GM15510 (cell line): ENCODE data around the gene SPATA2.

Experiments
- POLR2A ChIP-seq: IDR thresholded peaks from 3 replicates; pipeline ENCODE4 v1.6.1; 2011; ENCODE audit warnings: borderline replicate concordance; ENCODE audit not compliant: insufficient read length; ENCODE audit errors: extremely low read depth

SPATA2 gene

DNA sequence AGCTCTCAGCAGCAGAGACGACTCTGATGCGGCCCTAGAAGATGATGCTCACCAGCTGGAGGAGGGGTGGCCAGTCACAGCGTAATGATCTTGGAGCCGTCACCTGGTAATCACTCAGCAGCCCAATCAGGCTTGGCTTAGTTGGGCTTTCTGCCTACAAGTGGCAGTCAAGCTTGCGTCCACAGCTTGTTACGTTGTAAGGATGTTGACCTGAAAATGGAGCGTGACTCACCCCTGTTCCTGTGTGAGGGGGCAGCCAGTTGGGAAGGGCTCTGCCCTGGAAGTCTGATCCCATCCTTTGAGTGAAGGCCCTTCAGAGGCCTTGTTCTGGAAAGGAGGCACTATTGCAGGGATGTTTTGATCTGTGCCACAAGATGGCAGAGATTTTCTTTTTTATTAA, 49.8 kb downstream of the SPATA2 start:
- TF ChIP-seq POLR2A: no peak

DNA sequence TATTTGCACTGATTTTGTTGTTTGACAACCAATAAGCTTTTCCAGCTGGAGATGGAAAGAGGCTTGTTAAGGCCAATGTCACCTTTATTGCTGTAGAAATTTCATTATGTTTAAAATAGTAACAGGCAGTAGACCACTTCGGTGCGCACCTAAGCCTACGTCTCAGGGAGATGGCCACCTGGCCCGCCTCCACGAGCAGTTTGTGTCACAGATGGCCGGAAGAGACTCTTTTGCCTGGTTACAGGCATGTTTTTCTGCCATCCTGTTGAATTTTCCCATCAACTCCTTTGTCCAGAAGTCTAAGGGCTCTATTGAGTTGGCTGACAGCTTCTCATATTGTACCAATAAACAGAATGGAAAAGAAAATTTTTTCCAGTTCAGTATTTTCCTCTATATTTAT, 51.7 kb downstream of the SPATA2 start:
- no peak for TF ChIP-seq POLR2A

DNA sequence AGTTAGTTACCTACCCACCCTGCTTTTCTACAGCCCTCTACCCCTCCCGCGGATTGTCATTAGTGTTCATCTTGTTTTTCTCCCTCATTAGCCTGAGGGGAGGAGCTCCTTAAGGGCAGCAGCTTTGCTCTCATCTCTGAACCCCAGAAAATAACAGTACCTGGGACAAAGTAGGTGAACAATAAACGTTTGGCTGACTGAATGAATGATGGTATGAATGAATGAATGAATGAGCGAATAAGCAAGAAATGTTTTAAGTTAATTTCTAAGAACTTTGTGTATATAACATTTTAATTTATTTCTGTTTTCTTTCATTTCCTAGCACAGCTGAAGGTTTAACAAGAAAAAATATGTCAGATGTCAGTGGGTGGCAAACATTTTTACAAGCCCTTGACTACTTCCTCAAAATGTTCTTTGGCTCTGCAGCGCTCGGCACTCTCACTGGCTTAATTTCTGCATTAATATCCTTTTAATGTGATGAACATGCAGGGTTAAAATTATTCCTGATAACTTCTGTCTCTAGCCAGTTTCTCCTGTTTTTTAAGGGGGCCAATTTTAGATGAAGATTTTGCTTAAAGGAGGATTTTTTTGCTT, 52.6 kb downstream of the SPATA2 start:
- no peak for TF ChIP-seq POLR2A

DNA sequence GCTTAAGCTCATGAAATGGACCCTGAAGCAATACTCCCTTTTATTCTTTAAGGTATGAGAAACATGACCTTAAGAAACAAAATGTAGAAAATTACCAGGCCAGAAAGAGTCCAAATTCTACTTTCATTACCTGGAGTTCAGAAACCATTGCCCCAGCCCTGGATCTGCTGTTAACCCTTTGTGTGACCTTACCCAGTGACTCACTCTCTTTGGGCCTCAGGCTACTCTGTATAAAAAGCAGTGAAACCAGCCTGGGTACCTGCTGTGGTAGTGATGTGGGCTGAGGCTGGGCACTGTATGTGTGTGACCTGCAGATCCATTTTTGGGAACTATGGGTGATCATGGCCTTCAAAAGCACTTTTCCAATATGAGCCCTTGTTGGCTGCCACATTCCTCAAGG, 55.5 kb downstream of the SPATA2 start:
- no peak for TF ChIP-seq POLR2A

DNA sequence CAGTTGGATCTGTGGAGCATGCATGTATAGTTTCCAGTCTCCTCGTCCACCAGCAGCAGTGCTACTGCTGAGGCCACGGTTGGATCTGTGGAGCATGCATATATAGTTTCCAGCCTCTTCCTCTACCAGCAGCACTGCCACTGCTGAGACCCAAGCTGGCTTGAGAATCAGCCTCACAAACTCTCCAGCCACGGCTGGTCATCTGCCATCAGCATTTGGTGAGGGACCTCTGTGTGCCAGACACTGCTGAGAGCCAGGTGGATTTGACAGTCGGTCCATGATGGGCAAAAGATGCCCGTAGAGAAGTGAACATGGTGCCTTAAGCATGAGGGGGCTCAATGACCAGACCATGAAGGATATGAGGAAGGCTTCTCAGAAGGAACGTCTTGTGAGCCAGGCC, 56.3 kb downstream of the SPATA2 start:
- no peak for TF ChIP-seq POLR2A

DNA sequence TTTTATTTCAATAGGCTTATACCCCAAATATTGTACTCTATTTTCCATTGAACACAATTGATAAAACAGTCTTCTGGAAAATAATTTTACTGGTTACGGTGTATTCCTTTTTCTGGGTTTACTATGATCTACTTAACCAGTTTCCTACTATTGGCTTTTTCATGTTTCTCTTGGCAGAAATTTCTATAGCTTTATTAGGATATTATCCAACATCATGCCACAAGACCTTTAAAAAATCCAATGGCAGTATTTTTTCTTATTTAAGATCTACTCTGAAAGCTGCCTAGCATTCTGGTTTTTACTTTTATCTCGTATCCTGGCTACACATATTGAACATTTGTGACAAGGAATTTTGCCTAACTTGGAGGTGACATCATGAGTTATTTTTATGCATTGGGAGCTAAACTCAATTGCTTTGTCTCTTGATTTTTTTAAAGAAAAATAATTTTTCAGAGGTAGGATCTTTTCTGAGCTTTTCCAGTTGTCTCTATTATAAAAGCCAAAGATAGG, 57.2 kb downstream of the SPATA2 start:
- no peak for TF ChIP-seq POLR2A

DNA sequence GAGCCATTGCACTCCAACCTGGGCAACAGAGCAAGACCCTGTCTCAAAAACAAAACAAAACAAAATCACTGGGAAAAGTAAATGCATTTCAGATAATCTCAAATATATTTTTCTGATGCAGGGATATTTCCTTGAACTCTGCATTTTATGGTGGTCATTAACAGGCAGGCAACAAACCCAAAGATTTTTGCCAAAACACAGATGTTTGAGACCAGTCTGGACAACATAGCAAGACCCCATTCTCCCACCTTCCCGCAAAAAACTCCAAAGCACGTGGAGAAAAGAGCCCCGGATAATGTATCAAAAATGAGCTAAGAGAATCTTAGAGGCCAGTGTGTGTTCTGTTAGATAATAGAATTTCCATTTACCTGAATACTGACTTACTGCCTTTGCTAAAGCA, 58.4 kb downstream of the SPATA2 start:
- TF ChIP-seq POLR2A: no peak

DNA sequence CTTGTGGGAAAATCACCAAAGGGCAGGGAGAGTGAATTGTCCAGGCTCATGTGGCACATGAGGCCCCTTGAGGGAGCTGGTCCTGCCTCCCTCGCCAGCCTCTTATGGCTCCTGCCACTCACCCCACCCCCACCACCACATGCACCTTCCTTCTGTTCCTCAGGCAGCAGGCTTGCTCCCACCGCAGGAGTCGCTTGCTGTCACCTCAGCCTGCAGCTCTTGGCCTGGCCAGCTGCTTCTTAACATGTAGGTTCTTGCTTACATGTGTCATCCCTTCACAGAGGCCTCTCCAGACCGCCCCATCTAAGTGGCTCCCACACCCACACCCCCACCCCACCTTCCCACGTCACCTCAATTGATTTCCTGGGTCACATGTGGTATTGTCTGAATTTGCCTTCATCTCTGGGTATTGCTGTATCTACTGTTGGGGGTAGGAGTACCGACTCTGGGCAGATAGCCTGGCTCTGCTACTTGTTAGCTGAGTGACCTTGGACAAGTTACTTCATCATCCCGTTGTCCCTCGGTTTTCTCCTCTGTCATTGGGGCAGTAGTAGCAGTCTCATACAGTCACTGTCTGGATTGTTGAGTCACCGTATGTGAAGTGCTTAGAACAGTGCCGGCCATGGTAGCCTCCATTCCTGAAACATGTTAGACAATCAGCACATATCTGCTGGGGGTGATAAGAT, 61.0 kb downstream of the SPATA2 start:
- no peak for TF ChIP-seq POLR2A

DNA sequence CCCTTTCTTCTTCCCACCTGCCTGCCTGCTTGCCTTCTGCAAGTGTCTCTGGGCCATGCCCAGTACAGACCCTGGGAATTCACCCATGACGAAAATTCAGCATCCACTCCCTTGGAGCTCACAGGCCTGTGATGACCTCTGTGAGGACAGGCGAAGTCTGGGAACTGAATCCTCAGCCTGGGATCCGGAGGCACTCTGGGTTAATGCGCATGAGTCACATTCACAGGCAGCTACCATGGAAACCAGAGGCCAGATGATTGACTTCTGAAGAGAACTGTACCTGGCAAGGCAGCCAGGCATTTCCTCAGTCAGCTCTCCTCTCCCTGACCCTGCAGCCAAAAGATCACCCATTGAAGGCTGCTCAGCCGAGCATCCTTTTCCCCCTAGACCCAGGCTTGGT, 61.7 kb downstream of the SPATA2 start:
- no peak for TF ChIP-seq POLR2A
